HG03565 (cell line): ENCODE measurements around the gene FHIT.

Experiments
- ATAC-seq: cut with Tn5 transposase; IDR thresholded peaks from one replicate; pipeline ENCODE4 v1.9.1; 2021; ENCODE audit warnings: mild to moderate bottlenecking, moderate library complexity; ENCODE audit not compliant: unreplicated experiment

The FHIT gene

GRCh38 chr3:60384341-60384740 lies 866.9 kb downstream of the FHIT start:
- ATAC-seq = no peak

GRCh38 chr3:60383345-60383744 lies 867.9 kb downstream of the FHIT start:
- ATAC-seq = no peak

GRCh38 chr3:60366486-60366885 lies 884.8 kb downstream of the FHIT start:
- no peak for ATAC-seq

GRCh38 chr3:60365360-60365759 lies 885.9 kb downstream of the FHIT start:
- ATAC-seq = no peak

GRCh38 chr3:60364475-60364874 lies 886.8 kb downstream of the FHIT start:
- no peak for ATAC-seq

GRCh38 chr3:60363817-60364216 lies 887.4 kb downstream of the FHIT start:
- ATAC-seq = no peak

GRCh38 chr3:60355825-60356224 lies 895.4 kb downstream of the FHIT start:
- no peak for ATAC-seq

- ATAC-seq = no peak
Observed at GRCh38 chr3:60351481-60351880, 899.8 kb downstream of the FHIT start.

GRCh38 chr3:60344340-60344739 lies 906.9 kb downstream of the FHIT start:
- no peak for ATAC-seq

GRCh38 chr3:60343831-60344230 lies 907.4 kb downstream of the FHIT start:
- ATAC-seq = no peak

- ATAC-seq = no peak
Observed at GRCh38 chr3:60339304-60339703, 911.9 kb downstream of the FHIT start.

- ATAC-seq = no peak
Observed at GRCh38 chr3:60337421-60337820, 913.8 kb downstream of the FHIT start.

- ATAC-seq = no peak
Observed at GRCh38 chr3:60336061-60336460, 915.2 kb downstream of the FHIT start.

- no peak for ATAC-seq
Observed at GRCh38 chr3:60333710-60334109, 917.5 kb downstream of the FHIT start.

GRCh38 chr3:60330107-60330506 lies 921.1 kb downstream of the FHIT start:
- ATAC-seq = no peak

GRCh38 chr3:60325610-60326170 lies 925.6 kb downstream of the FHIT start:
- ATAC-seq = no peak

- ATAC-seq = no peak
Observed at GRCh38 chr3:60323651-60324050, 927.6 kb downstream of the FHIT start.

- no peak for ATAC-seq
Observed at GRCh38 chr3:60323180-60323579, 928.1 kb downstream of the FHIT start.

- ATAC-seq = no peak
Observed at GRCh38 chr3:60322298-60322856, 928.9 kb downstream of the FHIT start.

GRCh38 chr3:60319179-60319858 lies 931.9 kb downstream of the FHIT start:
- no peak for ATAC-seq

- ATAC-seq = no peak
Observed at GRCh38 chr3:60316121-60316797, 935.0 kb downstream of the FHIT start.

- ATAC-seq = no peak
Observed at GRCh38 chr3:60313951-60314461, 937.2 kb downstream of the FHIT start.
